GM15510 (cell line): ENCODE measurements around the gene ECT2.

Experiments
- POLR2A ChIP-seq: IDR thresholded peaks from 3 replicates; pipeline ENCODE4 v1.6.1; 2011; ENCODE audit warnings: borderline replicate concordance; ENCODE audit not compliant: insufficient read length; ENCODE audit errors: extremely low read depth

ECT2 gene

GRCh38 chr3:172816968-172817367 is 66.4 kb downstream of the ECT2 start:
- no peak for TF ChIP-seq POLR2A

DNA sequence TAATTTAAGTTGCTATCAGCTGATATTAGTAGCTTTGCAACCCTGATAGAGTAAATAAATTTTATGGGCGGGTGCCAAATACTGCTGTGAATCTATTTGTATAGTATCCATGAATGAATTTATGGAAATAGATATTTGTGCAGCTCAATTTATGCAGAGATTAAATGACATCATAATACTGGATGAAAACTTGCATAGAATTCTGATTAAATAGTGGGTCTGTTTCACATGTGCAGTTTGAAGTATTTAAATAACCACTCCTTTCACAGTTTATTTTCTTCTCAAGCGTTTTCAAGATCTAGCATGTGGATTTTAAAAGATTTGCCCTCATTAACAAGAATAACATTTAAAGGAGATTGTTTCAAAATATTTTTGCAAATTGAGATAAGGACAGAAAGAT is 70.0 kb downstream of the ECT2 start:
- no peak for TF ChIP-seq POLR2A

DNA sequence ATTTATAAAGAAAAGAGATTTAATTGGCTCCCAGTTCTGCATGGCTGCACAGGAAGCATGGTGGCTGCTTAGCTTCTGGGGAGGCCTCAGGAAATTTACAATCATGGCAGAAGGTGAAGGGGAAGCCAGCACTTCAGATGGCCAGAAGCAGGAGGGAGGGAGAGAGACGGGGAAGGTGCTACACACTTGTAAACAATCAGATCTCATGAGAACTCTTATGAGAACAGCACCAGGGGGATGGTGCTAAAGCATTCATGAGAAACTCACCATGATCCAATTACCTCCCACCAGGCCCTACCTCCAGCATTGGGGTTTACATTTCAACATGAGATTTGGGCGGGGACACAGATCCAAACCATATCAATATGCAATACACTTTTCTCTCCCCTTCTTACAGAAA is 73.7 kb downstream of the ECT2 start:
- TF ChIP-seq POLR2A = no peak

GRCh38 chr3:172832983-172833382 is 82.5 kb downstream of the ECT2 start:
- TF ChIP-seq POLR2A = no peak

DNA sequence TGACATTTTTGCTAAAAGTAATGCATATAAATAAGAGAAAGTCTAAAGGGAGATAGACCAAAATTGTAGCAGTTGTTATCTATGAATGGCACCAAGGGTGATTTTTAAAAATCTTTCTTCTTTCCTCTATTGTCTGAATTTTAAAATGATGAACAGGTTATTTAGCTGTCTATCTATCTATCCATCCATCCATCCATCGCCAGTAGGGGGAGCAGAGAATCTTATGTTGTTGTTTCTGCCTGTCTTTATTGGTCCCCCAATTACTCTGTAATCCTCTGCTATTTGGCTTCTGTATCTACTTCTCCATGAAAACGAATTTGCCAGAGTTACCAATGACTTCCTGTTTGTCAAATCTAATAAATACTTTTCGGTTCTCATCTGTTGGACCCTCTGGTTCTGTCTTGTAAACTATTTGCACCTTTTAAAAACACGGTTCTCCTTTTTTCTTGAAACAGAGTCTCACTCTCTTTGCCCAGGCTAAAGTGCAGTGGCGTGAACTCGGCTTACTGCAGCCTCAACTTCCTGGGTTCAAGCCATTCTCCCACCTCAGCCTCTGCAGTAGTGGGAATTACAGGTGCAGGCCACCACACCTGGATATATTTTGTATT is 86.0 kb downstream of the ECT2 start:
- no peak for TF ChIP-seq POLR2A

- TF ChIP-seq POLR2A = no peak
Observed at GRCh38 chr3:172839679-172840078, 89.2 kb downstream of the ECT2 start.

GRCh38 chr3:172840463-172840862 is 89.9 kb downstream of the ECT2 start:
- TF ChIP-seq POLR2A = no peak

DNA sequence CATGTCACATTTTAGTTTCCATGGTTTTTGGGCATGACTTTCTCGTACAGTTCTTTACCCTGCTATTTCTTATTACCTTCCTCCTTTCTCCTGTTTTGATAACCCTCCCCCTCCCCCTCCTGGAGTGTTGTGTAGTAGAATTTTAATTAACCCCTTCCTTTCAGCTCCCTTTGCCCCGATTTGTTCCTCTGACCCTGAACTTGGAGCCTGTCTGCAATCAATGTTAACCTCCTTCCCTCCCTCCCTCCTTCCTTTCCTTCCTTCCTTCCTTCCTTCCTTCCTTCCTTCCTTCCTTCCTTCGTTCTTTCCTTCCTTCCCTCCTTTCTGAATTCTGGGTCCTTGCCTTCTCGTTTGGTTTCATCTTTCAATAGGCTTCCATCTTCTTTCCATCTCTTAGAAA is 90.4 kb downstream of the ECT2 start:
- TF ChIP-seq POLR2A = no peak

GRCh38 chr3:172844428-172844827 is 93.9 kb downstream of the ECT2 start:
- no peak for TF ChIP-seq POLR2A

DNA sequence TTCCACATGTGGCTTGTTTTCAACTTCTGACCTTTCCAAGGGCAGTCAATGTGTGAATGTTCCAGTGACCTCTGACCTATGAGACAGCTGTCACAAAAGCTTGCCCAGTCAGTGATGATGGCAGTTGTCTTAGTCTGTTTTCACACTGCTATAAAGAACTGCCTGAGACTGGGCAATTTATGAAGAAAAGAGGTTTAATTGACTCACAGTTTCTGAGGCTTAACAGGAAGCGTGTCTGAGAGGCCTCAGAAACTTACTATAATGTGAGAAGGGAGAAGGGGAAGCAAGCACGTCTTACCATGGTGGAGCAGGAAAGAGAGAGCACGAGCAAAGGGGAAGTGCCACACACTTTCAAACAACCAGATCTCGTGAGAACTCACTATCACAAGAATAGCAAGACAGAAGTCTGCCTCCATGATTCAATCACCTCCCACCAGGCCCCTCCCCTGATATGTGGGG is 95.6 kb downstream of the ECT2 start:
- no peak for TF ChIP-seq POLR2A

GRCh38 chr3:172846706-172847105 is 96.2 kb downstream of the ECT2 start:
- no peak for TF ChIP-seq POLR2A

DNA sequence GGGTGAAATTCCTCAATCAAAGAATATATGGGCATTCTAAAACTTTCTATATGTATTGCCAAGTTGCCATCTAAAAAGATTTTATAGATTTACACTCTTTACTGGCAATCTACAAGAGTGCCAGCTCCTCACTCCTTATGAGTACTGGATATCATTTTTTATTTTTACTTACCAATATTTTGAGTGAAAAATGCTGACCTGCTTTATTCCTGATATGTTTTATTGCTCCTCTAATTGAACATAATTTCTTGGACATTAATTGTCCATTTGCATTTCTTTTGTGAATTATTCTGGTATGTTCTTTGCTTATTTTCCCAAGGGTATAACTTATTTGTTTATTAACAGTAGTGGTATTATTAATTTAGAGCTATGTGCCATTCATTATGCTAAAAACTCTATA is 96.8 kb downstream of the ECT2 start:
- TF ChIP-seq POLR2A = no peak

DNA sequence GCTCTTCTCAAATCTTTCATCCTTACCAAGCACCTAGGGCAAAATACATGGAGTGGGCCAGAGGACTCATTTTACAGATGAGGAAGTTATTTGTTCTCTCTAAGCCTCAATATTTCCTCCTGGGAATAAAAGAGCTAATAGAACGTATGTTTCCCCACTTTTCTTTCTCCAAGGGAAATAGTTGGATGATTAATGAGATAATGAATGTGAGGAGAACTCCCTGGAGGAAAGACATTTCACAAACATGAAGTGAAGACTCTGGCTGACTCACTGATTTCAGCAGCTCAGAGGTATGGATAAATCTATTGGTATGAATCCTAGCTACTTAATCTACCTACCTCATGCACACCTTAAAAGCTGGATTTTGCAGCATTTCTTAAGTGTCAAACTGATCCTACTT is 98.4 kb downstream of the ECT2 start:
- no peak for TF ChIP-seq POLR2A

GRCh38 chr3:172853005-172853404 is 102.5 kb downstream of the ECT2 start:
- TF ChIP-seq POLR2A = no peak

DNA sequence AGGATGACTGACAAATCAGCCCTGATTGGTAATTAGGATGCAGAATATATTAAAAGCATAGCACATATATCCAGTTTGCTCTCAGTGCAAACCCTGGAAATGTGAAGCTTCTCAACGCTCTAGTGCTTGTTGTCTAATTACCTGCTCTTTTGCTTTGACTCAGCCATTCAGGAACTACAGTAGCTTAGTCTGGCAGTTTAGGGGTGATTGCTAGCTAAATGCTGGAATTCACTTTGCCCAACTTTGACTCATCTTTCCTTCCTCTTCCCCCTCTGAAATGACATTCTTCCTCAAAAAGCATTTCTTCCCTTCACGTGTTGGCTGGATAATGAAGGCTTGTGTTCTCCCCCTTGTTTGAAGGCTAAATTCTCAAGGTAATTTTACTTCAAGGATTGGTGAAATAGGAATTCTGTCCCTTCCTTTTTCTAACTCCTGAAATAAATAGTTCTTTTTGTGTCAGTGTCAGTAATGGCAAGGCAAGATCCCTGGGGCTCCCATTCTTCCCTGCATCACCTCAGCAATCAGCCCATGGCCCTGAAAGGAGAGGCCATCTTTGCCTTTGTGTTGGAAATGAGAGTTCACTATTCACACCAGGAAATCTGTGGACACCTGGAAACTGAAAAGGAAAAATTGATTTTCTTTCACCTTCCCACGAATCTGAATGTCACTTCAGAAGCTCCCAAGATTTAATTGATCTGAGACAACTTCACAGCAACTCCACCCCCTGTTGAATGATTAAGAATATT is 103.6 kb downstream of the ECT2 start:
- no peak for TF ChIP-seq POLR2A

- TF ChIP-seq POLR2A = no peak
Observed at GRCh38 chr3:172855037-172855436, 104.5 kb downstream of the ECT2 start.
